ENCODE data around the gene EPG5.

The EPG5 gene

DNA sequence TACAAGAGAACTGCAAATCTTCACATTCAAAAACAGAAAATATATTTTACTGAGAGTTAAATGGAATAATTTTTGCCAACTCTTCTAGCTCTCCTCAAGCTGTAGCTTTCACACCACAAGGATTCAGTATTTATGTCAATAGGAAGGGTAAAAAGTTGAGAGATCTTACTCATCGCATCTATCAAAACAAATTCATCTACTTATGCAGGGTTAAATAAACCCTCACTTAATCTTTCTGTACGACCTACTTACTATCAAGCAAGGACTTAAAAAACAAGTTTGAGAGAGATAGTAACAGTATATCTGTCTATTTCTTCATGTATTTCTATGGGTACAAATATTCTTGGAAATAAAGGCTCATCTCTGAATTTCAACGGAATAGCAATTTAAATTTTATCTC, 106.2 kb downstream of the EPG5 start:
- H3K27ac ChIP-seq (replicated peaks) = no peak overlapping the region
- H3K27me3 ChIP-seq (ENCODE audit: insufficient read depth, poor library complexity, severe bottlenecking) = no peaks in the 10 kb centered on the region
- no peak for DNase-seq (ENCODE audit: low read depth in 1 of 2, low spot score in 1 of 2)
- no peak overlapping the region for H3K4me3 ChIP-seq (replicated peaks; ENCODE audit: insufficient read depth, low read length)
- TF ChIP-seq POLR2AphosphoS5 (IDR thresholded peaks at IDR 0.05; ENCODE audit: low read depth) (no peak), GABPA (IDR thresholded peaks at IDR 0.05; ENCODE audit: low read depth) (no peak), SPI1 (IDR thresholded peaks at IDR 0.05; ENCODE audit: borderline replicate concordance, low read depth) (no peak)
- TF ChIP-seq, protein P1, sequence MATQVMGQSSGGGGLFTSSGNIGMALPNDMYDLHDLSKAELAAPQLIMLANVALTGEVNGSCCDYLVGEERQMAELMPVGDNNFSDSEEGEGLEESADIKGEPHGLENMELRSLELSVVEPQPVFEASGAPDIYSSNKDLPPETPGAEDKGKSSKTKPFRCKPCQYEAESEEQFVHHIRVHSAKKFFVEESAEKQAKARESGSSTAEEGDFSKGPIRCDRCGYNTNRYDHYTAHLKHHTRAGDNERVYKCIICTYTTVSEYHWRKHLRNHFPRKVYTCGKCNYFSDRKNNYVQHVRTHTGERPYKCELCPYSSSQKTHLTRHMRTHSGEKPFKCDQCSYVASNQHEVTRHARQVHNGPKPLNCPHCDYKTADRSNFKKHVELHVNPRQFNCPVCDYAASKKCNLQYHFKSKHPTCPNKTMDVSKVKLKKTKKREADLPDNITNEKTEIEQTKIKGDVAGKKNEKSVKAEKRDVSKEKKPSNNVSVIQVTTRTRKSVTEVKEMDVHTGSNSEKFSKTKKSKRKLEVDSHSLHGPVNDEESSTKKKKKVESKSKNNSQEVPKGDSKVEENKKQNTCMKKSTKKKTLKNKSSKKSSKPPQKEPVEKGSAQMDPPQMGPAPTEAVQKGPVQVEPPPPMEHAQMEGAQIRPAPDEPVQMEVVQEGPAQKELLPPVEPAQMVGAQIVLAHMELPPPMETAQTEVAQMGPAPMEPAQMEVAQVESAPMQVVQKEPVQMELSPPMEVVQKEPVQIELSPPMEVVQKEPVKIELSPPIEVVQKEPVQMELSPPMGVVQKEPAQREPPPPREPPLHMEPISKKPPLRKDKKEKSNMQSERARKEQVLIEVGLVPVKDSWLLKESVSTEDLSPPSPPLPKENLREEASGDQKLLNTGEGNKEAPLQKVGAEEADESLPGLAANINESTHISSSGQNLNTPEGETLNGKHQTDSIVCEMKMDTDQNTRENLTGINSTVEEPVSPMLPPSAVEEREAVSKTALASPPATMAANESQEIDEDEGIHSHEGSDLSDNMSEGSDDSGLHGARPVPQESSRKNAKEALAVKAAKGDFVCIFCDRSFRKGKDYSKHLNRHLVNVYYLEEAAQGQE (IDR thresholded peaks at IDR 0.05; ENCODE audit: insufficient replicate concordance, low read depth) = no peak
- TF ChIP-seq, protein P2, sequence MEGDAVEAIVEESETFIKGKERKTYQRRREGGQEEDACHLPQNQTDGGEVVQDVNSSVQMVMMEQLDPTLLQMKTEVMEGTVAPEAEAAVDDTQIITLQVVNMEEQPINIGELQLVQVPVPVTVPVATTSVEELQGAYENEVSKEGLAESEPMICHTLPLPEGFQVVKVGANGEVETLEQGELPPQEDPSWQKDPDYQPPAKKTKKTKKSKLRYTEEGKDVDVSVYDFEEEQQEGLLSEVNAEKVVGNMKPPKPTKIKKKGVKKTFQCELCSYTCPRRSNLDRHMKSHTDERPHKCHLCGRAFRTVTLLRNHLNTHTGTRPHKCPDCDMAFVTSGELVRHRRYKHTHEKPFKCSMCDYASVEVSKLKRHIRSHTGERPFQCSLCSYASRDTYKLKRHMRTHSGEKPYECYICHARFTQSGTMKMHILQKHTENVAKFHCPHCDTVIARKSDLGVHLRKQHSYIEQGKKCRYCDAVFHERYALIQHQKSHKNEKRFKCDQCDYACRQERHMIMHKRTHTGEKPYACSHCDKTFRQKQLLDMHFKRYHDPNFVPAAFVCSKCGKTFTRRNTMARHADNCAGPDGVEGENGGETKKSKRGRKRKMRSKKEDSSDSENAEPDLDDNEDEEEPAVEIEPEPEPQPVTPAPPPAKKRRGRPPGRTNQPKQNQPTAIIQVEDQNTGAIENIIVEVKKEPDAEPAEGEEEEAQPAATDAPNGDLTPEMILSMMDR (IDR thresholded peaks at IDR 0.05; ENCODE audit: insufficient read depth, low read length) = no peak

DNA sequence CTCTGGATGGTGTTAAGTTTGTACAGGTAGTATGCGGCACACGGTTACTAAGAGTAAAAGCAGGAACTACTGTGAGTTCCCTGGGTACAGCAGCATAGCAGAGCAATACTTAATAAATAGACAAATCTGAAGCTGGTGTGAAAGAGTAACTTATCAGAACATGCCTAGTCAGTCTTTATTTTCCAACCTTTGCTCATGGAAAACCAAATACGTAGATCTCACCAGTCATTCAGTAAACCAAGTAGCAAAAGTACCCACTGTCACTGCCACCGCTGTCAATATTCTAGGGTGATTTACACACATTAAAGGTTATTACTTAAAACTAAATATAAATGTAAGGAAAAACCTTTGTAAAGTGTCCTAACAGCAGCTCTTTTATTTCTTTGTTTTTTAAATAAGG, 106.6 kb downstream of the EPG5 start:
- Histone ChIP-seq H3K27ac (replicated peaks) (no peak overlapping the region), H3K27me3 (ENCODE audit: insufficient read depth, poor library complexity, severe bottlenecking) (no peaks in the 10 kb centered on the region), H3K4me3 (replicated peaks; ENCODE audit: insufficient read depth, low read length) (no peak overlapping the region)
- TF ChIP-seq POLR2AphosphoS5 (IDR thresholded peaks at IDR 0.05; ENCODE audit: low read depth) (no peak), SPI1 (IDR thresholded peaks at IDR 0.05; ENCODE audit: borderline replicate concordance, low read depth) (no peak), GABPA (IDR thresholded peaks at IDR 0.05; ENCODE audit: low read depth) (no peak)
- TF ChIP-seq, protein P1 (IDR thresholded peaks at IDR 0.05; ENCODE audit: insufficient replicate concordance, low read depth) = no peak
- TF ChIP-seq, protein P2 (IDR thresholded peaks at IDR 0.05; ENCODE audit: insufficient read depth, low read length) = no peak
- DNase-seq (ENCODE audit: low read depth in 1 of 2, low spot score in 1 of 2) = no peak

DNA sequence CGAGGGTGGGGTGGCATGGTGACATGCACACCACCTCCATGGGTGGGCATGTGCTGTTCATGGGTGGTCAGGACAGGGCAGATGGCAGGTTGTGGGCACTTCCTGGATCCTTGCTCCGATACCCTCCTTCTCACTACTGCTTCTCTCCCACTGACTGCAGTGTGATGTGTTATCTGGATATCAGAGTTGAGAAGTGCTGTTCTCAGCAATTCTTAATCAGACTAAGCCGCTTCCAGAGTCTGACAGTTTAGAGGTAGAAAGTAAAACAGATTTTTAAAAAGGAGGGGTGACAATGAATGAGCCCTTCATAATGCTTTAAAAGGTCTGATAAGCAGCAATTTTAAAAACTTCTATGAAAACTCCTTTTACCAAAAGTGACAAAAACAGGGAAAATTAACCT, 107.8 kb downstream of the EPG5 start:
- no peaks in the 10 kb centered on the region for H3K27me3 ChIP-seq (ENCODE audit: insufficient read depth, poor library complexity, severe bottlenecking)
- no peak for DNase-seq (ENCODE audit: low read depth in 1 of 2, low spot score in 1 of 2)
- no peak overlapping the region for H3K27ac ChIP-seq (replicated peaks)
- TF ChIP-seq, protein P1 (IDR thresholded peaks at IDR 0.05; ENCODE audit: insufficient replicate concordance, low read depth) = no peak
- TF ChIP-seq SPI1 (IDR thresholded peaks at IDR 0.05; ENCODE audit: borderline replicate concordance, low read depth) (no peak), GABPA (IDR thresholded peaks at IDR 0.05; ENCODE audit: low read depth) (no peak)
- TF ChIP-seq, protein P2 (IDR thresholded peaks at IDR 0.05; ENCODE audit: insufficient read depth, low read length) = no peak
- H3K4me3 ChIP-seq (replicated peaks; ENCODE audit: insufficient read depth, low read length) = no peak overlapping the region
